Stimulated activated CD4-positive, alpha-beta T cell treated with anti-CD3 and anti-CD28 coated beads, Interleukin-1b, Interleukin-23, amount 100 ng/mL, for 24 hours (primary cell): ENCODE results near the gene OGFR.

ENCODE experiments used
- DNase-seq, 4 experiments: peaks; one replicate each; pipeline ENCODE4 v3.0.0-alpha.2; 2020; ENCODE audit warnings: low read depth in 4 of 4, low spot score in 1 of 4

The OGFR gene

DNA sequence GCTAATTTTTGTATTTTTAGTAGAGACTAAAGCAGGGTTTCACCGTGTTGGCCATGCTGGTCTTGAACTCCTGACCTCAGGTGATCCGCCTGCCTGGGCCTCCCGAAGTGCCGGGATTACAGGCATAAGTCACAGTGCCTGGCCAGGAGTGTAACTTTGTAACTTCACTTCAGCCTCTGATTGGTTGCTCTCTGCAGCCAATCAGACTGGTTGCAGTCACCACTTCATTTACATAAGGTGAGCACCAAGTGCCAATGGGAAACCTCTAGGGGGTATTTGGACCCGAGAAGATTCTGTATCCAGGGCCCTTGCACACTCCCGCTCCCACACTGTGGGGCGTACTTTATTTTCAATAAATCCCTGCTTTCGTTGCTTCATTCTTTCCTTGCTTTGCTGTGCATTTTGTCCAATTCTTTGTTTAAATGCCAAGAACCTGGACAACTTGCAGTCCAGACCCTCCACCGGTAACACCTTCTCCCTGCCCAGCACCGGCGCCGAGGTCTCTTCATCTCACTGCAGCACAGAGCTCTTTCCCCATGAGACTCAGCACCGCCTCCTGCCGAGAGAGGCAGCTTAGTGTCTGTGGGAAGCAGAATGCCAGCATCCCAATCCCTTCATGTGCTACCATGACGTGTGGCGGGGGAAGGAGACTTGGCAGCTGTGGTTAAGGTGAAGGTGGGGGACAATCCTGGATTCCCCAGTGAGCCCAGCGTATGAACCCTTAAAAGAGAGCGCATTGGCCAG lies 22.3 kb upstream of the OGFR start:
- DNase-seq, result no peak

DNA sequence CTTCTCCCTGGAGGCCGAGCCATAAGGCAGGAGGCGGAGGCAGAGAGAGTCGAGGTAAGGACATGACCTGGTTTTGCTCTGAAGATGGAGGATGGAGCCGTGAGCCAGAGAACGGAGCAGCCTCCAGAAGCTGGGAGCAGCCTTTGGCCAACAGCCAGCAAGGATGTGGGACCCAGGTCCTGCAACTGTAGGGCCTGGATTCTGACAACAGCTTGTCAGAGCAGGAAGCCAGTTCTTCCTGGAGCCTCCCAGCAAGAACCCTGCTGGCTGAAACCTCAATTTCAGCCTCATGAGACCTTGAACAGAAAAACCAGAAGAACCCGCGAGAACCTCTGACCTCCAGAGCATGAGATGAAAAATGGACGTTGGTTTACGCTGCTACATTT lies 21.7 kb upstream of the OGFR start:
- DNase-seq, result no peak

DNA sequence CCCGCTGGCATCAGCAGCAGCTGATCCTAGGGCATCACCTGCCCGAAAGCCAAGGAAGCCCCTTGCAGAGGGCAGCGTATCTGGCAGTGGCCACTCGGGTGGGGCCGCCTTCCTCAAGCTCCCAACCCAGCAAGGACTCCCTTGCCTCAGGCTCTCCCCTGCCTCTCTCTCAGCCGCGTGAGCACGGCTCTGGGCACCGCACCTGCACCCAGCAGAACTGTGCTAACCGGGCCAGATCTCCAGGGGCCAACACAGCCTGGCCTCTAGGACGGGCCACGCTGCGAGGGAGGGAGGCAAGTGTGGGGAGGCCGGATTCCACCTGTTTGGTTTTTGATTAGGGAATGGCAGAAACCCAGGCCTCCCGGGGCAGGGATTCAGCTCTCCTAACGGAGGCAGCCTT lies 20.1 kb upstream of the OGFR start:
- DNase-seq, result no peak

DNA sequence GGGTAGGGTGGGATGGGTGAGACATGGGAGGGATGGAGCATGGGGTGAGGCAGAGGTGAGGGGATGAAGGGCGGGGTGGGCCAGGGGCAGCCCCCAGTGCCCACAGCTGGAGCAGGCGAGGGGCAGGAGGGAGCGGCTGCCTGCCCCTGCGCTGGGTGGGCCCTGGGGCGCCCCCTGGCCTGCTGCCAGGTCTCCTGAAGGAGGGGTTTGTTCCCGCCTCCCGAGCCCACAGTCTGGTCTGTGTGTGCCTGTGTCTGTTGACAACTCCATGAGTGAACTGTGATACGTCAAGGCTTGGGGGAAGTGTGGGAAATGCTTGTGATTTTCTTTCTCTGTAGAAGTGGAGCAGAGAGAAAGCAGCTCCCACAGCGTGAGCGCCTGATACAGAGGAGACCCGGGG lies 19.2 kb upstream of the OGFR start:
- no peak for DNase-seq

DNA sequence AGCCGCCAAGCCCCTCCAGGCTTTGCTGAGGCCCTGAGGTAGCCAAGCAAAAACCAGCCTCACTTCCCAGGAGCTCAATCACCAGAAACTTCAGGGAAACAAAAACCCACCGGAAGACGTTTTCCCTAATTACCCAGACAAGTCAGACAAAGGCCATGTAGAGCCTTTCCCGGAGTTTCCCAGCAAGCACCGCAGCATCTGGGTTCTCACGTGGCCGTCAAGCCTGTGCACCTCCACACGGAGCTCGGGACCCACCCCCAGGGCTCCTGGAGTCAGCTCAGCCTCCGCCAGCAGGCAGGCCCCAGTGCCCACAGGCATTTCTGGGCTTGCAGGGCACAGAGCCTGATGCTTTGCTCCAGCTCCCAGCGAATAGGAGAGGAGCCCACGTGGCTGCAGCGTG lies 18.5 kb upstream of the OGFR start:
- DNase-seq, result no peak

DNA sequence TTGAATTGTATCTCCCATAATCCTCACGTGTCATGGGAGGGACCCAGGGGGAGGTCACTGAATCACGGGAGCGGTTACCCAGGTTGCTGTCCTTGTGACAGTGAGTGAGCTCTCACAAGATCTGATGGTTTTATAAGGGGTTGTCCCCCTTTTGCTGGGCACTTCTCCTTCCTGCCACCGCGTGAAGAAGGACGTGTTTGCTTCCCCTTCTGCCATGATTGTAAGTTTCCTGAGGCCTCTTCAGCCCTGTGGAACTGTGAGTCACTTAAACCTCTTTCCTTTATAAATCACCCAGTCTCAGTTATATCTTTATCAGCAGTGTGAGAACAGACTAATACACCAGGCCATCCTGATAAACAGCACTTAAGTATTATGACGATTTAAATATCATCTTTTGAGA lies 17.3 kb upstream of the OGFR start:
- DNase-seq, result no peak

DNA sequence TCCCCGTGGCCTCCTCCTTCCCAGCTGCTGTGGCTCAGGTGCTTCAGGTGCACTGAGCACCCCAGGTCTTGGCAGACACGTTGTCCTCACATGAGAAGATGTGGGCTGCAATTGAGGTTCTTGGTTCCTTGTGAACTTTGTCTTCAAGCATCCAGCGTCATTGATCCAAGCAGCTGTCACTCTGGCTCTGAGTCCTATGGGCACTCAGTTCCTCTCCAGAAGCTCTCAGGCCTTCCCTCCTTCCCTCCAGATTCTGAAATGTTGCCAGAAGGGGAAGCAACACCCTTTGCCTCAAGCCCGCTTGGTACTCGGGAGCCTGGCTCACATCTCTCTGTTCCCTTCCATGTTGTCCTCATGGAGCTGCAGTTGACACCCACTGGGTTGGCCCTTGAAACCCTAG lies 16.8 kb upstream of the OGFR start:
- DNase-seq, result no peak

DNA sequence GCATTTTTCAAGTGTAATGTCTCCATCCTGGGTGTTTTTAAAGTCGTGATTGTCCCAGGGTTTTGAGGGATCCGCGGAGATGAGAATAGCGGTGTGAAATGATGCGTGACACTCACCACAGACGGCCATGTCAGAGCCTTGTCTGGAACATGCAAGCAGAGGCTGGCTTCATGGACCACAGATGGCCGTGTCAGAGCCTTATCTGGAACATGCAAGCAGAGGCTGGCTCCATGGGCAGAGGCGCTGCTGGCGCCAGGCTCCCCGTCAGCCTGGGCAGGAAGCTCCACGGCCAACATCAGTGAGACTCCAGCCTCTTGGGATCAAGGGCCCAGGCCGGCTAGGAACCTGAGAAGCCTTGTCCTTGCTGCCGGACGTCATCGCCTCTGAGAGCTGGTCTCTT lies 16.0 kb upstream of the OGFR start:
- no peak for DNase-seq

DNA sequence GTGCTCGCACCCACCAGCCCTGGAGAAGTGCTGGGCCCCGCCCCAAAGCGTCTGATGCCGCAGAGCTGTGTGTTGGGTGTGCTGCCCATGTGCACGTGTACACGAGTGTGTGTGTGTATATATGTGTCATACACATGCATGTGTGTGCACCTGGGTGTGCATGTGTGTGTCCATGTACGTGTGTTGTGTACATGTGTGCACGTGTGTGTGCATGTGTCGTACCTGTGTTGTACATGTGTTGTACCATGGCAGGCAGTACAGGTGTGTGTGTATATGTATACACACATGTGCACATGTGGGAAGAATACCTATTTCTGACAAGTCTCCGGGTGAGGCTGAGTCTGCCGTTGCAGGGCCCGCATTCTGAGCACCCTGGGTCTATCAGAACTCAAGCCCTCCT lies 14.6 kb upstream of the OGFR start:
- no peak for DNase-seq

DNA sequence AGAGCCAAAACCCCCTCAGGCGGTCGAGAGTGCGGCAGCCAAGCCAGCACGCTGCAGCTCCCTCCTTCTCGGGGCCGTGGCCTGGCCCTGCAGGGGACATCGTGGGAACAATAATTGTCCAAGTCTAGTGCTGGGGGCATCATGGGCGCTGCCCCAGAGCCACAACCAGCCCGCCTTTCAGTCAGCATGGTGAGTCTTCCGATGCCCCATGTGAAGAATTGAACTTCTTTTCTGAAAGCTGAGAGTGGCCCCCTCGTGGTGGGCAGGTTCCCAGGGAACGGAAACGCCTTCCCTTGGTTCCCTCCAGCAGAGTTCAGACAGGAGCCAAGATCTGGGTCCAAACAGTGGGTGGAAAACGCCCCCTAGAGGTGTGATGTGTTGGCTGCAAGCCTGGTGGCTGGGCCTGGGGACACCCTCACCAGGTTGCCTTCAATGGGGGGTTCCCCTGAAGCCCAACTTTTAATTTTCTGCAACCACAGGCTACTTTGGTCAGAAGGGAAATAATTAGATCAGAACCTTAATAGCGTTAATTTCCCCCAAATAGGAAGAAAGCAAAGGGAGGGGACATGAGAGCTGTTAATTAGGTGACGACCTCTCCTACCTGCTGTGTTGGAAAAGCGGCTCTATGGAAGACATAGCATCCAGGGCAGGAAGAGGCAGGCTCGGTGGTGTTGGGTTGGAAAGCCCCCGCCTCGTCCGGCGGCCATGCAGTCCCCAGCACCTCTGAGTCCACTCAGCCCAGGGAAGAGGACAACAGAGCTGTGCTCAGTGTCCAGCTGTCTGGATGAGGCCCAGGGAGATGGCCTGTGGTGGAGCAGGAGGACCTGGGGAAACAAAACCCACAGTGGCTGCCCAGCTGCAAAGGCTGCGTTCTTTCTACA lies 13.1 kb upstream of the OGFR start:
- peak; percentile 35 to 68 (median 55) for DNase-seq

DNA sequence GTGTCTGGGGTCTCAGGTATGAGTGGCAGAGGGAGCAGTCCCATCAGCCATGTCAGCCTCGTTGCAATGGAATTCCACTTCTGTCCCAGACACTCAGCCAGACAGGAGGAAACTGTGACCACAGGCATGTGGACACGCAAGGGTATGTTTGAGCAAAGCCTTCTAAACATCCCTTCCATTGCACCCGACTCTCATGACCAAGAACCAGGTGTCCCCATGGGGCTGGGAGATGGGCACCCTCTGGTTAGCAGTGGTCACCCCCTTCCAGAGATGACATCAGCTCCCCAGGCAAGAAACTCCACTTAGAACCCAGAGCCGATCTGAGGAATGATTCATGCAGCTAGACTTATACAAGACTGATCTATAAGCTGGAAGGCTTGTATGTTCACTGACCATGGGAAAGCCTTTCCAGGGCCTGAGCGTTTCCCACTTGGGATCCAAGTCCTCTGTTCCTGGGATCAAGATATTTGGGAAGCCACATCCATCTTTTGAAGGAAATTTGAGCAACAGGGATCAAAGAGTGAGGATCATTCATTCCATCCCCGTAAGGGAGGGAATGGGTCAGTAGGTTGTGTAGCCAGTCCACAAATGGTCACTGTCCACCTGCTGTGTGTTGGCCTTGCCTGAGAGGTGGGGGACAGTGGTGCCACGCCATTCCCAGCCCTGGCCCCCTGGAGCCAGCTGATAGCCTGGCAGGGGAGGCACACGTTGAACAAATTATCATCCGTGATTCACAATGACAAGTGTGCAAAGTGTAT lies 12.3 kb upstream of the OGFR start:
- DNase-seq, result no peak

DNA sequence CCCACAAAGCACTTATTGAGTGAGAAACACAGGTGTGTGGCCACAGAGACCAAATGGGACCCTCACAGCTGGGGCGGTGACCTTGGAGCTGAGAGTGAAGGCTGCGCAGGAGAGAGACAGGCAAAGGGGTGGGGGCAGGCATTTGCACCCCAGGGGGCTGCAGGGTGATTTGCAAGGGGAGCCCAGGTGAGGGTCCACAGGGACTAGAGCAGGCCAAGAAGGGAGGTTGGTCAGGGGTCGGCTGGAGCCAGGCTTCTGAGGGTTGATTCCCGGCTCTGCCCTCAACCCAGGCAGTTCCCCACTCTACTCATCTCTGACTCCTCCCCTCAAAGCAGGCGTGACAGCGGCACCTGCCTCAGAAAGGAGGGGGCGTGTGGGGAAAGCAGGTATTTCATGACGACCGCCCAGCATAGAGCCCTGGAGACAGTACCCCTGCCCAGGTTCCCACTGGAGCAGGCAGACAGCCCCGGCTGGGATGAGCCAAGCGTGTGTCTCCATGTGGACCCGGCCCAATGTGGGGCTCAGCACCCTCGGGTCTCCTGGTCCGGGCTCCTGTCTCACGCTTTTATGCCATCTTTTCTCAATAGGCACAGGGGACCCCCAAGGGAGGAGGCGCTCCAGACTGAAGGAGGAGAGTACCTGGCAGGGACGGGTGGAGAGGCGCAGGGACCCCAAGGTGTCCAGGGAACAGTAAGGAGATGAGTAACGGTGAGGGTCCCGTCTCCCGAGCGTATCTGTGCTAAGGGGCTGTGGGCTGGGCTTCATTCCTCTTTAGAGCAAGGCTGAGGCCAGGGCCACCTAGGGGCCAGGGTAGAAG lies 11.5 kb upstream of the OGFR start:
- DNase-seq, result no peak

DNA sequence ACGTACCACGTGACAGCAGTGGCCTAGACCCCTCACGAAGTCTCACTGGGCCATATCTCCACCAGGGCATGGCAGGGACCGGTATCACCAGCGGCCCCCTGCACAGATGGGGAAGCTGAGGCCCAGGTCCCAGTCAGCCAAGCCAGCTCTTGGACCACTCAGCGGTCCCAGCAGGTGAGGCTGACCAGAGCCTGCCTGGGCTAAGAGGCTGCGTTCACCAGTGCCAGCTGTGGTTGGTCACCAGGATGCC lies 11.0 kb upstream of the OGFR start:
- no peak for DNase-seq

DNA sequence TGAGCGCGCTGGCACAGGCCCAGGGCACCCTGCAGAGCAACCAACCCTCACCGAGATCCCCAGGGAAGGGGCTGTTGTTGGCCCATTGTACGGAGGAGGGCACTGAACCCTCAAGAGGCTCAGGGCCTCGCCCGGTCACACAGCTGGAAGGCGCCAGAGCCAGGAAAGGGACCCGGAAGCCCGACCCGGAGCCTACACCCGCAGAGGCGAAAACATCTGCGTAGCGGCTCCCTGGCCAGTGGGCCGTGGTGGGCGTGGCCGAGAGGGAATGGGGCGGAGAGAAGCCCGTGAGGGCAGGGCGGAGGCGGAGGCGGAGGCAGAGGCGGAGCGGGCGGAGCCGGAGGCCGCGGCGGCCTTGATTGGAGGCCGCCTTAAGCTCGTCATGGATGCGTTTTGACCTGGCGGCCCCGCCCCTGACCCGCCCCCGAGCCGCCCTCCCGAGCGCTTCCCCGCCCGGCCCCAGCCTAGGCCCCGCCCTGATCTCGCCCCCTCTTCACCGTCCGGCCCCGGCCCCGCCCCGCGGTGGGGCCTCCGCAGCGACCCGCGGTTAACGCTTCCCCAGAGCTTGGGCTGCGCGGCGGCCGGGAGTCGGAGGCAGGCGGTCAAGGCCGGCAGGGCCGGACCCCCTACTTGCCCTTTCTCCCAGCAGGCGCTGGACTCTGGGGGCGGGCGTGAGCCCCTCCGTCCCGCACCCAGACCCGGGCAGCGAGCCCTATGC lies 10.5 kb upstream of the OGFR start:
- peak; percentile 83 to 89 (median 88) for DNase-seq

DNA sequence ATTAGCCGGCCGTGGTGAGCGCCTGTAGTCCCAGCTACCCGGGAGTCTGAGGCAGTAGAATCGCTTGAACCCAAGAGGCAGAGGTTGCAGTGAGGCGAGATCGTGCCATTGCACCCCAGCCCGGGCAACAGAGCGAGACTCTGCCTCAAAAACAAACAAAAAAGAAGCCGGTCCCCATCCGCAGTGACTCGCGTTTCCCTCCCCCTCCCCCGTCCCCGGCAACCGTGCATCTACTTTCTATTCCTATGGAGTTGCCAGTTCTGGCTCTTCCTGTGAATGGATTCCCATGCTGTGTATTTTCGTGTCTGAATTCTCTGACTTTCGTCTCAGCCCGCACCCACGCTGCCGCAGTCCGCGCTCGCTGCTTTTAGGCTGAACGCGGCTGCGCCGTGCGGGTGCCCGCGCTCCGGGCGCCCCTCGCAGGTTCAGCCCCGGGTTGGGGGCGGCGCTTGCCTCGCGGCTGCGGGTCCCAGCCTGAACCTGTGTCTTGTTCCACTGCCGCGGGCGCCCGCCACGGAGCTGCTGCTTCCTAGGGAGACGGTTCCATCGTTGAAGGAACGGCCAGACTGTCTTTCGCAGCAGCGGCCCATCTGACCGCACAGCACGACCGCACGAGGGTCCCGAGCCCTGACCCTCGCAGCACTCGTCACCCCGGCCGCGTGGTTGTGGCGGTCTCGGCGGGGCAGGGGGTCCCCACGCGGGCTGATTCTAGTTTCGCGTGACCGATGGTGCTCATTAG lies 9.4 kb upstream of the OGFR start:
- DNase-seq, result peak in 2 of 4 experiments; percentile 62 to 63

DNA sequence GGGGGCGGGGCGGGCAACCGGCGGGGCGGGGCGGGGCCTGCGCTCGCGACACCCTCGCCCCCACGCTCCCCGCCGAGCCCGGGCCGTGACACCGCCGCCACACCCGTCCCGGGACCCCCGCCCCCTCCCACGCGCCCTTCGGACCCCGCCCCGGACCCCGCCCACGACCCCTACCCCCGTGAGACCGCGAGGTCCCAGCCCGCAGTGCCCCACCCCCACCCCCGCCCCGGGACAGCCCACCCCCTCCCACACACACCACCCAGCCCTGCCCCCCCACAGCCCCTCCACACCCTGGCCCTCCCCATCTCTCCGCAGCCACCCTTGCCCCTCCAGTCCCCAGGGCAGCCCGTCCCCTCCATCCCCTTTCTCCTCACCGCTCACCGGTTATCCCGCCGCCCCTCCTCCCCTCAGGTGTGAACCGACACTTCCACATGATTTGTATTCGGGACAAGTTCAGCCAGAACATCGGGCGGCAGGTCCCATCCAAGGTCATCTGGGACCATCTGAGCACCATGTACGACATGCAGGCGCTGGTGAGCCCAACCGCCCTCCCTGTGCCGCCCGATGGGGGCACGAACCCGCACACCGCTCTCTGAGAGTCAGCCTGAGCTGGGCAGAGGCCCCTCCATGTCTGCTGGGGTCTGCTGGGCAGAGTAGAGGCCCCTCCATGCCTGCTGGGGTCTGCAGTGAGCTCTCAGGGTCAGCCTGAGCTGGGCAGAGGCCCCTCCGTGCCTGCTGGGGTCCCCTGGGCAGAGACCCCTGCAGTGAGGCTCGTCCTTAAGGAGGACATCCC lies 7.7 kb upstream of the OGFR start:
- no peak for DNase-seq

DNA sequence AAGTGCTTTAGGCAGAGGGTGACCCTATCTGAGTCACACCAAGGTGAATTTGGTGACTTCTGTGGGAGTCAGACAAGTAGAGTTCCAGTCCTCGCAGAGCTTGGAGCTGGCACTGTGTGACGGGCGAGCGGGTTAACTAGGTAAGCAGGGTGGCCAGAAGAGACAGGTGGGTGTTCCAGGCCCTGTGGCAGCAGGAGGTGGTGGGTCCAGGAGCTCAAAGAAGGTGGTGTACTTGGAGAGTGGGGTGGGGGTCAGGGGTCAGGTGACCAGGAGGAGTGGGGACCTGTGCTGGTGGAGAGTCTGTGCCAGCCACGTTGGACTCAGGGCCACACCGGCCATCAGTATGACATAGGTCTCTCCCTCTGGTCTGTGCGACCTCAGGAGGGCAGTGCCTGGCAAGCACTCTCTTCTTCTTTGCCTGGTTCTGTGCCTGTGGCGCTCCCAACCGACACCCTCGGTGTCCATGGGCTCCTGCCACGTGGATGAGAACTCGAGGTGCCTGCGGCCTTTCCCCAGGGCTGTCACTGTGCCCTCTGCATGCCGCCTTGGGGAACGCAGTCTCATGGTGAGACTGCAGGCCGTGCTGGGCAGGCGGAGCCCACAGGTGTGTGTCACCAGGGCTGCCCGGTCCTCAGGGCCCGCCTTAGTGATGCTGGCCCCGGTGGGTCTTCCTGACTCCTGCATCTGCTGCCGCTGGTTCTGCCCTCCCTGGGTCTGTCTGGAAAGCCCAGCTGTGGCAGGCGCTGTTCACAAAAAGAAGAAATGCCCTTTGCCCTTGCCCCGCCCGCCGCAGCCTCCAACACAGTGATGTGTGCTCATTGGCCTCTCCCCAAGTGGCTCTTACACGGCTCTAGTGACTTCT lies 6.7 kb upstream of the OGFR start:
- DNase-seq, result no peak

DNA sequence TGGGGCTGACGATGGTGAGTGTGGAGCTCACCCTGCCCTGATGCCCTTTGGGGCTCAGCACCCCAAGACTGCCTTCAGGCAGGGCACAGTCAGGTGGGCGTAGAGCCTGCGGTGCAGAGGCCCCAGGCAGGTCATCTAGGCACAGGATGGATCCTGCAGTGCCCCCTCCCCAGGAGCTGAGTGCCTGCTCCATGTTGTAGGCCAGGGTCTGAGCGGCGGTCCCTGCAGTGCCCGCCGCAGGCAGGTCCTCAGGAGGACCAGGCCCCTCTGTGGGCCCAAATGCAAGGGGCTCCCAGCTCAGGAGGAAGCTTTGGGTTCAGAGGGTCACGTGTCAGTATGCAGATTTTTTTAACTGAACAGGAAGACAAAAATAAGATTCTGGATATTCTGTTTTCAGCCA lies 5.6 kb upstream of the OGFR start:
- DNase-seq, result no peak
